A673 (cell line): ENCODE measurements around the gene SHC4.

Experiments
- EZH2 ChIP-seq: fragments of 200-600 bp; sonication (generic); IDR thresholded peaks from 2 replicates; pipeline ENCODE4 v1.6.1; 2017; ENCODE audit warnings: borderline replicate concordance, low read depth, mild to moderate bottlenecking, mixed read lengths, antibody characterized with exemption, low read length; ENCODE audit not compliant: poor library complexity, severe bottlenecking
- TF ChIP-seq, protein P1 (sequence below): fragments of 300-800, 200-600 bp; sonication (generic); conservative IDR thresholded peaks from 2 replicates; pipeline ENCODE4 v1.5.1; 2017; ENCODE audit warnings: low read depth, mild to moderate bottlenecking, antibody characterized with exemption, low read length, moderate library complexity, mixed read lengths

DNA sequence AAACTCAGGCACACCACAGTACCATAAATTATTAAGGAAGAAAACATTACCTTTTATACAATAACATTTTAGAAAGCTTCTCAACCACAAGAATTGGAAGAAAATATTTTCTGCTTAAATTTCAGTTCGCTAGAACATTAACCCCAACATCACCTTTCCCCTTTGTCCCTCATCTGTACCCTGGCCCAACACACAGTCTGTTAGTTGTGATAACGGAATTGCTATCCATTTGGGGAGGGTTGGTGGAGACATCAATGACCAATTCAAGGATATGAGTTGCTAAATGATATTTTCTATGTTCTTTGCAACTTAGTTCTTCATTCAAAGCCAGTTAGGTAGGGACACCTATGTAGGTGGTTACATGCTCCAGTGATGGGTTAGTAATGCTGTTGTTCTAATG, 80.0 kb downstream of the SHC4 start:
- TF ChIP-seq, protein P1, sequence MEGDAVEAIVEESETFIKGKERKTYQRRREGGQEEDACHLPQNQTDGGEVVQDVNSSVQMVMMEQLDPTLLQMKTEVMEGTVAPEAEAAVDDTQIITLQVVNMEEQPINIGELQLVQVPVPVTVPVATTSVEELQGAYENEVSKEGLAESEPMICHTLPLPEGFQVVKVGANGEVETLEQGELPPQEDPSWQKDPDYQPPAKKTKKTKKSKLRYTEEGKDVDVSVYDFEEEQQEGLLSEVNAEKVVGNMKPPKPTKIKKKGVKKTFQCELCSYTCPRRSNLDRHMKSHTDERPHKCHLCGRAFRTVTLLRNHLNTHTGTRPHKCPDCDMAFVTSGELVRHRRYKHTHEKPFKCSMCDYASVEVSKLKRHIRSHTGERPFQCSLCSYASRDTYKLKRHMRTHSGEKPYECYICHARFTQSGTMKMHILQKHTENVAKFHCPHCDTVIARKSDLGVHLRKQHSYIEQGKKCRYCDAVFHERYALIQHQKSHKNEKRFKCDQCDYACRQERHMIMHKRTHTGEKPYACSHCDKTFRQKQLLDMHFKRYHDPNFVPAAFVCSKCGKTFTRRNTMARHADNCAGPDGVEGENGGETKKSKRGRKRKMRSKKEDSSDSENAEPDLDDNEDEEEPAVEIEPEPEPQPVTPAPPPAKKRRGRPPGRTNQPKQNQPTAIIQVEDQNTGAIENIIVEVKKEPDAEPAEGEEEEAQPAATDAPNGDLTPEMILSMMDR, result no peak
- no peak for TF ChIP-seq EZH2
